HL-60 (cell line): ENCODE results near the gene QSOX2.

Source experiments
- DNase-seq, 2 experiments: peaks; one replicate each; pipeline ENCODE4 v3.0.0-alpha.2; 2010 to 2020; ENCODE audit warnings: low read depth in 1 of 2, low spot score in 1 of 2
- H3K27ac ChIP-seq: fragments of 250-450 bp; sonication (Bioruptor Pico); replicated peaks from 2 replicates; pipeline ENCODE4 v1.5.1; 2020; ENCODE audit warnings: mild to moderate bottlenecking, moderate library complexity
- H3K27me3 ChIP-seq: fragments of 250-450 bp; sonication (Bioruptor Pico); 2 replicates; pipeline ENCODE4 v1.5.1; 2021; ENCODE audit warnings: mild to moderate bottlenecking, moderate library complexity; ENCODE audit not compliant: insufficient read depth, poor library complexity, severe bottlenecking
- H3K4me3 ChIP-seq: replicated peaks from 2 replicates; pipeline ENCODE4 v1.5.1; 2011; ENCODE audit warnings: mild to moderate bottlenecking, control low read depth, low read length; ENCODE audit not compliant: insufficient read depth
- CTCF ChIP-seq: IDR thresholded peaks from one replicate; pipeline ENCODE4 v1.5.1; 2011; ENCODE audit warnings: low read length, control low read depth, inconsistent platforms; ENCODE audit not compliant: insufficient read depth
- GABPA ChIP-seq: IDR thresholded peaks from 2 replicates; pipeline ENCODE4 v1.6.1; 2012; ENCODE audit warnings: low read depth
- POLR2AphosphoS5 ChIP-seq: IDR thresholded peaks from 2 replicates; pipeline ENCODE4 v1.6.1; 2012; ENCODE audit warnings: low read depth
- SPI1 ChIP-seq: IDR thresholded peaks from 2 replicates; pipeline ENCODE4 v1.6.1; 2012; ENCODE audit warnings: low read depth, mild to moderate bottlenecking, borderline replicate concordance
- TF ChIP-seq, protein P1 (sequence below): IDR thresholded peaks from 2 replicates; pipeline ENCODE4 v1.6.1; 2012; ENCODE audit warnings: low read depth; ENCODE audit not compliant: insufficient replicate concordance

The QSOX2 gene

DNA sequence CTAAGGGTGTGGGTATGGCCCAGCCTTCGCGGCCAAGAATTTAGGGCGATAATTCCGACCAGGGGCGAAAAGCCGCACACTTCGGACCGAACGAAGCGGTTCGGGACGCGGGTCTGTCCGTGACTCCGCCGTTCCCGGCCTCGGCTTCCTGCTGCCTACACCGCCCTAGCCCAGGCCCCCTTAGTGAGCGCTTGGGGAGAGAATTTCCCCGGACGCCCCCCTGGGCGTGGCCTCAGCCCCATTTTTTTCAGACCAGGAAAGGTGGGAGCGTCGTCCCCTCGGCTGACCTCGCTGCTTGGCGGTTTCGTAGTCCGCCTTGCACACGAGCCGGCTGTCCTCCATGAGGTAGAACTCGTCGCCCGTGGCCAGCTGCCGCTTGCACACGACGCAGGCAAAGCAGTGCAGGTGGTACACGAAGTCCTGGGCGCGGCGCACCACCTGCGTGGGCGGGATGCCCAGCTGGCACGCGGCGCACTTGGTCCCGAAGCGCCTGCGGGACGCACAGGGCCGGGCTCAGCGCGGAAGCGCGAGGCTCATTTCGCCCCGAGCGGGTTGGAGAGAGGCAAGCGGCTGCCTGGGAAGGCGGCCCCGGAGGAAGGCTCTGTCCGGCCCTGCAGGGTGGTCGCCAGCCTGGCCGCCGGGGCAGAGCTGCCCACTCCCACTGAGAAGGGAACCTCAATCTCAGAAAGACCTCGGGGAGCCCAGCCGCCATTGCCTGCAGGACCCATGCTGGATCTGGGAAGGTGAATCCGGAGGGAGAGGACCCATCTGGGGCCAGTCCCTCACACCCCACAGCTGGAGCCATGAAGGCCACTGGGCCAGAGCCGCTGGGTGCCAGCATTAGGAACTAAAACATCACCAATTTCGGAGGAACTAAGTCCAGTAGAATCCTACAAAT lies 46.0 kb downstream of the QSOX2 start:
- TF ChIP-seq POLR2AphosphoS5 = no peak
- TF ChIP-seq GABPA = no peak
- no peak for TF ChIP-seq CTCF
- TF ChIP-seq, protein P1, sequence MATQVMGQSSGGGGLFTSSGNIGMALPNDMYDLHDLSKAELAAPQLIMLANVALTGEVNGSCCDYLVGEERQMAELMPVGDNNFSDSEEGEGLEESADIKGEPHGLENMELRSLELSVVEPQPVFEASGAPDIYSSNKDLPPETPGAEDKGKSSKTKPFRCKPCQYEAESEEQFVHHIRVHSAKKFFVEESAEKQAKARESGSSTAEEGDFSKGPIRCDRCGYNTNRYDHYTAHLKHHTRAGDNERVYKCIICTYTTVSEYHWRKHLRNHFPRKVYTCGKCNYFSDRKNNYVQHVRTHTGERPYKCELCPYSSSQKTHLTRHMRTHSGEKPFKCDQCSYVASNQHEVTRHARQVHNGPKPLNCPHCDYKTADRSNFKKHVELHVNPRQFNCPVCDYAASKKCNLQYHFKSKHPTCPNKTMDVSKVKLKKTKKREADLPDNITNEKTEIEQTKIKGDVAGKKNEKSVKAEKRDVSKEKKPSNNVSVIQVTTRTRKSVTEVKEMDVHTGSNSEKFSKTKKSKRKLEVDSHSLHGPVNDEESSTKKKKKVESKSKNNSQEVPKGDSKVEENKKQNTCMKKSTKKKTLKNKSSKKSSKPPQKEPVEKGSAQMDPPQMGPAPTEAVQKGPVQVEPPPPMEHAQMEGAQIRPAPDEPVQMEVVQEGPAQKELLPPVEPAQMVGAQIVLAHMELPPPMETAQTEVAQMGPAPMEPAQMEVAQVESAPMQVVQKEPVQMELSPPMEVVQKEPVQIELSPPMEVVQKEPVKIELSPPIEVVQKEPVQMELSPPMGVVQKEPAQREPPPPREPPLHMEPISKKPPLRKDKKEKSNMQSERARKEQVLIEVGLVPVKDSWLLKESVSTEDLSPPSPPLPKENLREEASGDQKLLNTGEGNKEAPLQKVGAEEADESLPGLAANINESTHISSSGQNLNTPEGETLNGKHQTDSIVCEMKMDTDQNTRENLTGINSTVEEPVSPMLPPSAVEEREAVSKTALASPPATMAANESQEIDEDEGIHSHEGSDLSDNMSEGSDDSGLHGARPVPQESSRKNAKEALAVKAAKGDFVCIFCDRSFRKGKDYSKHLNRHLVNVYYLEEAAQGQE = no peak
- TF ChIP-seq SPI1 = no peak
- Histone ChIP-seq H3K27ac (no peak overlapping the region), H3K4me3 (no peak overlapping the region), H3K27me3 (peaks cover 84% of the 10 kb centered on the region)
- DNase-seq = no peak

DNA sequence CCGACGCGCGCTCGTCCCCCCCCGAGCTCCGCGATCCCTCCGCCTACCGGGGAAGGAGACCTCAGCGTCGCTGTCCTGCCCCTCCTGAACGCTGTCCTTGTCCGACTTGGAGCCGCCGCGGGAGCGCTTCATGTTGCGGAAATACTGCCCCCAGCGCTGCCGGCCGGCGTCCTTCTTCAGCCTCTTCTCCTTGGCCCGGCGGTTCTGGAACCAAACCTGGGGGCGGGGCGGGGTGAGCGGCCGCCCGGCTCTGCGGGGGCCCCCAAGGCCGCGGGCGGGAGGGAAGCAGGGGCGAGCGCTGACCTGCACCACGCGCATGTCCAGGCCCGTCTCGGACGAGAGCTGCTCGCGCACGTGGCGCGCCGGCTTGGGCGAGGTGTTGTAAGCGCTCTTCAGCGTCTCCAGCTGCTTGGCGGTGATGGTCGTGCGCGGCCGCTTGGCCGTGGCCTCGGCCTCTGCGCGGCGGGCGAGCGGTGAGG lies 47.0 kb downstream of the QSOX2 start:
- DNase-seq = no peak
- no peak for TF ChIP-seq POLR2AphosphoS5
- TF ChIP-seq SPI1 = no peak
- no peak for TF ChIP-seq GABPA
- TF ChIP-seq, protein P1 = no peak
- no peak for TF ChIP-seq CTCF
- Histone ChIP-seq H3K27me3 (peaks cover 83% of the 10 kb centered on the region), H3K27ac (no peak overlapping the region), H3K4me3 (no peak overlapping the region)

- no peak for TF ChIP-seq POLR2AphosphoS5
- TF ChIP-seq GABPA = no peak
- TF ChIP-seq SPI1 = no peak
- TF ChIP-seq, protein P1 = no peak
- no peak for TF ChIP-seq CTCF
- no peak overlapping the region for H3K4me3 ChIP-seq
These were observed 47.5 kb downstream of the QSOX2 start for GRCh38 chr9:136197930-136198604.

More at GRCh38 chr9:136197930-136198604, 47.5 kb downstream of the QSOX2 start:
- H3K27me3 ChIP-seq = peaks cover 81% of the 10 kb centered on the region
- no peak overlapping the region for H3K27ac ChIP-seq
- no peak for DNase-seq
